Bronchial epithelial cell (primary cell): ENCODE results near the gene TNRC6C. TPM values are rescaled to one million over a fixed set of nuclear protein-coding genes. Genes with fewer than 3 reads are reported as not detected.

ENCODE experiments used
- DNase-seq: peaks from one replicate; pipeline ENCODE4 v3.0.0-alpha.2; 2010; ENCODE audit warnings: low read depth
- FAIRE-seq: peaks from 2 replicates; lab custom pipeline; 2011; peaks lifted over from hg19 to GRCh38; lab: Jason Lieb, UNC
- H3K27me3 ChIP-seq: 2 replicates; pipeline ENCODE4 v1.5.1; 2011; ENCODE audit warnings: low read length; ENCODE audit not compliant: control insufficient read depth, insufficient read depth
- H3K36me3 ChIP-seq: 2 replicates; pipeline ENCODE4 v1.5.1; 2011; ENCODE audit warnings: low read length; ENCODE audit not compliant: control insufficient read depth, insufficient read depth
- H3K4me3 ChIP-seq: 2 replicates; pipeline ENCODE4 v1.5.1; 2011; ENCODE audit warnings: mild to moderate bottlenecking, low read depth, low read length, control low read depth
- total RNA-seq: library from RNA; depleted of rRNA; stranded (reverse); fragments of >200 nt; gene quantifications from 2 replicates; pipeline ENCODE4 v1.2.1, GENCODE V29; 2014
- TF ChIP-seq, protein P1 (sequence below): IDR thresholded peaks from 2 replicates; pipeline ENCODE4 v1.5.1; 2011; ENCODE audit warnings: mild to moderate bottlenecking, moderate library complexity, low read length, control low read depth, inconsistent platforms; ENCODE audit not compliant: insufficient read depth, severe bottlenecking

TNRC6C gene
- total RNA-seq, 1 donor from 2014 or later = 0.79 TPM

DNA sequence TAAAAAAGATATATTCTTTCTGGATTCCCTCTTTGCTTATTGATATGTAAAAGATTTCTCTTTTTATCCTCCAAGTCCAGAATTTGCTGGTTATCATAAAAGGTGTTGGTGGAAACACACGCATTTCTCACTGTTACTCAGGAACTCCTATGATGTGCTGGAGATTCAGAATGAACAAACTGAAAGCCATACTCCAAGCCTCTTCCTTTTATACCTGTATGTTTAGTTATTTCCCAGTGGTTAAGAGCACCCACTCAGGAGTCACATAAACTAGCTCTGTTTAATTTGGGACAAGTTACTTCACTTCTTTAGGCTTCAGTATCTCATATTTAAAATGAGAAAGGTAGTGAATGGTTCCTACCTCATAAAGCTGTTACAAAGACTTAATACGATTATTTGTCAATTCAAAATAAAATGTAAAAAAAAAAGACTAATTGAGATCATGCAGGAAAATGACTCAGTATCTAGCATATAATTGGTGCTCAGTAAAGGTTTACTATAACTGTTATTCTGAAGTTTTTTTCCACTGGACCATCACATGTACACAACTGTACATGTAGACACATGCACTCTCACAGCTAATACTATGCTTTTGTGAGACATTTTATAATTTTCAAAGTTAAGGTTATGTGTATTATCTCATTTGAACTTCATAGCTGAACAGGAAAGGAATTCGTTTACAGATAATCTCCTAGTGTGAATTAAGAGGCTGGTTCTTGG, 47.1 kb downstream of the TNRC6C start:
- no peak for FAIRE-seq
- TF ChIP-seq, protein P1, sequence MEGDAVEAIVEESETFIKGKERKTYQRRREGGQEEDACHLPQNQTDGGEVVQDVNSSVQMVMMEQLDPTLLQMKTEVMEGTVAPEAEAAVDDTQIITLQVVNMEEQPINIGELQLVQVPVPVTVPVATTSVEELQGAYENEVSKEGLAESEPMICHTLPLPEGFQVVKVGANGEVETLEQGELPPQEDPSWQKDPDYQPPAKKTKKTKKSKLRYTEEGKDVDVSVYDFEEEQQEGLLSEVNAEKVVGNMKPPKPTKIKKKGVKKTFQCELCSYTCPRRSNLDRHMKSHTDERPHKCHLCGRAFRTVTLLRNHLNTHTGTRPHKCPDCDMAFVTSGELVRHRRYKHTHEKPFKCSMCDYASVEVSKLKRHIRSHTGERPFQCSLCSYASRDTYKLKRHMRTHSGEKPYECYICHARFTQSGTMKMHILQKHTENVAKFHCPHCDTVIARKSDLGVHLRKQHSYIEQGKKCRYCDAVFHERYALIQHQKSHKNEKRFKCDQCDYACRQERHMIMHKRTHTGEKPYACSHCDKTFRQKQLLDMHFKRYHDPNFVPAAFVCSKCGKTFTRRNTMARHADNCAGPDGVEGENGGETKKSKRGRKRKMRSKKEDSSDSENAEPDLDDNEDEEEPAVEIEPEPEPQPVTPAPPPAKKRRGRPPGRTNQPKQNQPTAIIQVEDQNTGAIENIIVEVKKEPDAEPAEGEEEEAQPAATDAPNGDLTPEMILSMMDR = no peak
- no peak for DNase-seq
- H3K4me3 ChIP-seq = no peak overlapping the region
- H3K36me3 ChIP-seq = no peaks in the 10 kb centered on the region
- H3K27me3 ChIP-seq = no peaks in the 10 kb centered on the region

DNA sequence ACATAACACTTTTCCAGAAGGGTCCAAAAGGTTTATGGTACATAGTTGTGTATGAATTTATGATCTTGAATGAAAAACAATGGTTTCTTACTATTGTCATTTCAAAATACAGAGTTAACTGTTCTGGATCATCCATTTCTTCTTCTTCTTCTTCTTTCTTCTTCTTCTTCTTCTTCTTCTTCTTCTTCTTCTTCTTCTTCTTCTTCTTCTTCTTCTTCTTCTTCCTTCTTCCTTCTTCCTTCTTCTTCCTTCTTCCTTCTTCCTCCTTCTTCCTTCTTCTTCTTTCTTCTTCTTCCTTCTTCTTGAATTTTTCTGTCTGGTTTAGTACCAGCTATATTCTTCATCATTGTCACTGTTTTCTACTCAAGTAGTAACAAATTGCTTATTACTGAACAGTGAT, 47.8 kb downstream of the TNRC6C start:
- Histone ChIP-seq H3K36me3 (no peaks in the 10 kb centered on the region), H3K4me3 (no peak overlapping the region), H3K27me3 (no peaks in the 10 kb centered on the region)
- TF ChIP-seq, protein P1 = no peak
- FAIRE-seq = no peak
- DNase-seq = no peak

DNA sequence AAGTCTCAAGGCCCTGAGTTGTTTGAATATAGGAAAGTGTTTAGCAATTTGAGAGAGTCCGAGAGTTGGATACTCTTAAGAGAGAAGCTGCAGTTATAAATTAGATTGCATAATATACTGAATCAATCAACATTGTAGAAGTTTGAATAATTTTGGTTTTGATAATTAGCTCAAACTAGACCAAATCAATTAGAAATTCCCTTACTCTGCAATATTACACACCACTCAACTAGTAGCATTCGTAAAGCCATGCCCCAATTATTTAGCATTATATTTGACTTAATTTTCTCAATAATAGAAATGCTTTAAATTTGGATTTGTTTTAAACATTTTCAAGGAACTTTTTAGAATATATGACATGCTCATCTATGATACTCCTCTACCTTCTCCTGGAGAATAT, 49.1 kb downstream of the TNRC6C start:
- no peak for DNase-seq
- Histone ChIP-seq H3K4me3 (no peak overlapping the region), H3K27me3 (no peaks in the 10 kb centered on the region), H3K36me3 (no peaks in the 10 kb centered on the region)
- TF ChIP-seq, protein P1 = no peak
- FAIRE-seq = no peak

DNA sequence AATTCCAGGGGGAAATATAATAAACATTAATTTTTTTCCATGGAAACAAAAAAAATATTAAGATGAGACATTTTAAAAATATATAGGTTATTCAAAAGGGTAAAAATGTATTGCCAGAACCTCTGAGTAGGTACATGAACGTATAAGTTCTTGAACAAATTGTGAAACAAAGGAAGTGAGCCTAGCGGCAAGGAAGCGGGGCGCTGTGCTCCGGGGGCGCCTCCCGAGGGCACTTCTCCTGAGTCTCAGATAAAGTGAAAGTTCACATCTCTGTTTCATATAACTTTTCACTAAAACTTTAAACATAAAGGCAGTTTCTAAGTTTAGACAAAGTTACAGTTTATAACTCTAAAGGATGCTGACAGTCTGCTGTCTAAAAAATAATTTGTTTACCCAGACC, 52.3 kb downstream of the TNRC6C start:
- no peak for FAIRE-seq
- no peak overlapping the region for H3K4me3 ChIP-seq
- no peaks in the 10 kb centered on the region for H3K36me3 ChIP-seq
- no peak for DNase-seq
- H3K27me3 ChIP-seq = no peaks in the 10 kb centered on the region
- TF ChIP-seq, protein P1 = no peak

DNA sequence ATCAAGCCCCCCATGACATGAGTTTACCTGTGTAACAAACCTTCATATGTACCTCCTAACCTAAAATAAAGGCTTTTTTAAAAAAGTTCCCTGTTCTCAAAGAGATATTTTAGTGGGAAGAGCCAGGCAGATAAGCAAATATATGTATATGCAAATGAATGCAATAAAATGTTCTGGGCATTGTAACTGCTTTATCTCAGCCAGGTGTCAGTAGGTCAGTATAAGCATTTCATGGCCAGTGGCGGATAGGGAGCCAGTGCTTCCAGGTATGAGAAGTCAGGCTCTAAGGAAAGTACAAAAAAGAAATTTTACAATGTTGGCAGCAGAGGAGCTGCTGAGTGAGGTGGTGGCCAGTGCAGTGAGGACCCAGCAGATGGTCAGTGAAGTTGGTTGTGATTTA, 53.9 kb downstream of the TNRC6C start:
- no peak for FAIRE-seq
- no peak for DNase-seq
- Histone ChIP-seq H3K4me3 (no peak overlapping the region), H3K36me3 (no peaks in the 10 kb centered on the region), H3K27me3 (no peaks in the 10 kb centered on the region)
- TF ChIP-seq, protein P1 = no peak
